Activated CD4-positive, alpha-beta memory T cell treated with anti-CD3 and anti-CD28 coated beads, Interleukin-2, amount 10 ng/mL, durations not matched to agents 7 days and 5 days (primary cell): ENCODE results near the gene CCND3. TPM values are rescaled to one million over a fixed set of nuclear protein-coding genes. Genes with fewer than 3 reads are reported as not detected.
"Not testable (repeated sequence)": the region's sequence is repeated elsewhere in the genome, so short reads cannot be mapped to it uniquely, and the experiment has no call there.

ENCODE experiments used
- CTCF ChIA-PET: fragments of 350-600 bp; sonication (Branson Sonifier 250); formaldehyde crosslinking; loops from one replicate; lab custom pipeline; 2021; ENCODE audit warnings: antibody characterized with exemption, inconsistent platforms; lab: Charles Lee
- POLR2A ChIA-PET: fragments of 350-600 bp; sonication (Branson Sonifier 250); formaldehyde crosslinking; loops from one replicate; lab custom pipeline; 2021; ENCODE audit warnings: antibody characterized with exemption; lab: Charles Lee
- DNase-seq: peaks from one replicate; pipeline ENCODE4 v3.0.0-alpha.2; 2020
- H3K27ac Mint-ChIP-seq: one replicate; pipeline ENCODE4 v1.8.0; 2021; ENCODE audit warnings: mild to moderate bottlenecking, mixed read lengths
- H3K27me3 Mint-ChIP-seq: one replicate; pipeline ENCODE4 v1.8.0; 2021; ENCODE audit warnings: mixed read lengths
- H3K36me3 Mint-ChIP-seq: one replicate; pipeline ENCODE4 v1.8.0; 2021; ENCODE audit warnings: low read depth, mixed read lengths
- H3K4me1 Mint-ChIP-seq: one replicate; pipeline ENCODE4 v1.8.0; 2021; ENCODE audit warnings: mixed read lengths
- H3K4me3 Mint-ChIP-seq: one replicate; pipeline ENCODE4 v1.8.0; 2021; ENCODE audit warnings: mild to moderate bottlenecking, mixed read lengths
- H3K9me3 Mint-ChIP-seq: one replicate; pipeline ENCODE4 v1.8.0; 2021; ENCODE audit warnings: mixed read lengths
- total RNA-seq, 2 experiments: library from RNA; stranded (reverse); gene quantifications; one replicate each; pipeline ENCODE4 v1.2.3, GENCODE V29; 2021

CCND3 gene
- total RNA-seq, 2 experiments from 2014 or later: 456 to 464 TPM

GRCh38 chr6:41965429-41966213 lies 24.0 kb upstream of the CCND3 start:
- ChIA-PET POLR2A (interaction anchor here (1.1 to 1.2 kb wide), 2 partner anchors 10 to 74 kb away, joined by 3 to 4 read pairs; no protein-coding TSS in a partner anchor), CTCF (interaction anchor here (0.6 to 1.9 kb wide), 2 partner anchors 10 to 139 kb away, joined by 5 to 6 read pairs; no protein-coding TSS in a partner anchor)
- Mint-ChIP-seq H3K4me3 (no peak overlapping the region), H3K36me3 (peaks cover 14% of the 10 kb centered on the region), H3K4me1 (peaks cover 50% of the 10 kb centered on the region), H3K27ac (no peak overlapping the region), H3K27me3 (no peaks in the 10 kb centered on the region), H3K9me3 (peaks cover 4% of the 10 kb centered on the region)
- no peak for DNase-seq

DNA sequence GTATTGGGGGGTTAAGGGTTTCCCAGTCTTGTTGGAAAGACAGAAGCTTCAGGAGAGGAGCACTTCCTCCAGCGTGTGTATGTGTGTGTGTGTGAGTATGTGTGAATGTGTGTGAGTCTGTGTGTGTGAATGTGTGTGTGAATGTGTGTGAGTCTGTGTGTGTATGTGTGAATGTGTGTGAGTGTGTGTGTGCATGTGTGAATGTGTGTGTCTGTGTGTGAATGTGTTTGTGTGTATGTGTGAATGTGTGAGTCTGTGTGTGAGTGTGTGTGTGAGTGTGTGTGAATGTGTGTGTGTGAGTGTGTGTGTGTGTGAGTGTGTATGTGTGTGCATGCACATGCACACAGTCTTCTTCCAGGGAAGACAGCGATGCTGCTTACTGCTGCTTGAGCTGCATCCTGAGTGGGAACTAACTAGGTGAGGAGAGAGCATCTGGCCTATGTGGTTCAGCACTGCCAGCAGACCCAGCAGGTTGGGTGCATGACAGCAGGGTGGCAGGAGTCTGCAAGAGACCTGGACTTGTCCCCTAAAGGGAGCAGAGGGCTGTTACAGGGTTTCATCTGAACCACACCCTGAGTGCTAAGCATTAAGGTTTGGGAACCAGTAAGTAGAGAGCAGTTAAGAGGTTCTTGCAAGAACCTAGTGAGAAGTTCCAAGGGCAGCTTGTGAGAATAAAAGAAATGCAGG lies 22.7 kb upstream of the CCND3 start:
- Mint-ChIP-seq H3K4me1 (peaks cover 52% of the 10 kb centered on the region), H3K36me3 (peaks cover 14% of the 10 kb centered on the region)
- POLR2A ChIA-PET: interaction anchor here (0.7 to 2.1 kb wide), 5 partner anchors 12 to 76 kb away, joined by 3 to 5 read pairs (median 3); no protein-coding TSS in a partner anchor

GRCh38 chr6:41963371-41963770 lies 21.8 kb upstream of the CCND3 start:
- Mint-ChIP-seq H3K4me3 (no peak overlapping the region), H3K4me1 (peaks cover 62% of the 10 kb centered on the region), H3K36me3 (peaks cover 23% of the 10 kb centered on the region), H3K27me3 (no peaks in the 10 kb centered on the region), H3K9me3 (peaks cover 4% of the 10 kb centered on the region), H3K27ac (no peak overlapping the region)
- DNase-seq: no peak
- ChIA-PET CTCF (interaction anchor here (0.8 to 2.3 kb wide), 3 partner anchors 25 to 80 kb away, joined by 4 to 8 read pairs (median 4); partner anchors contain the start of genes BYSL and MED20), POLR2A (interaction anchor here (0.7 to 2.1 kb wide), 8 partner anchors 13 to 125 kb away, joined by 3 to 5 read pairs (median 4); partner anchors contain the start of genes BYSL and MED20)

More for the DNA sequence above, 22.7 kb upstream of the CCND3 start:
- DNase-seq: no peak
- H3K27ac Mint-ChIP-seq: no peak overlapping the region
- no peaks in the 10 kb centered on the region for H3K27me3 Mint-ChIP-seq
- no peak overlapping the region for H3K4me3 Mint-ChIP-seq
- H3K9me3 Mint-ChIP-seq: no peaks in the 10 kb centered on the region
- CTCF ChIA-PET: interaction anchor here (0.8 to 2.3 kb wide), 3 partner anchors 43 to 140 kb away, joined by 4 to 8 read pairs (median 6); partner anchors contain the start of genes BYSL and MED20

GRCh38 chr6:41960028-41960427 lies 18.4 kb upstream of the CCND3 start:
- Mint-ChIP-seq H3K4me1 (peaks cover 66% of the 10 kb centered on the region), H3K27ac (no peak overlapping the region), H3K9me3 (peaks cover 5% of the 10 kb centered on the region), H3K4me3 (no peak overlapping the region), H3K27me3 (no peaks in the 10 kb centered on the region), H3K36me3 (peaks cover 25% of the 10 kb centered on the region)
- POLR2A ChIA-PET: no interaction called here
- no peak for DNase-seq
- CTCF ChIA-PET: interaction anchor here (0.6 to 2.5 kb wide), 2 partner anchors 39 to 182 kb away, joined by 3 to 9 read pairs; partner anchors contain the start of genes BYSL and MED20

GRCh38 chr6:41958022-41958856 lies 16.6 kb upstream of the CCND3 start:
- Mint-ChIP-seq H3K4me3 (no peak overlapping the region), H3K9me3 (peaks cover 5% of the 10 kb centered on the region), H3K27me3 (no peaks in the 10 kb centered on the region), H3K4me1 (peaks cover 54% of the 10 kb centered on the region), H3K36me3 (peaks cover 24% of the 10 kb centered on the region), H3K27ac (peak overlapping the region; percentile 74)
- ChIA-PET CTCF (interaction anchor here (1.1 kb wide), 2 partner anchors 19 to 84 kb away, joined by 4 read pairs; no protein-coding TSS in a partner anchor), POLR2A (interaction anchor here (0.9 kb wide), 1 partner anchor 82 kb away, joined by 3 read pairs; no protein-coding TSS in a partner anchor)
- DNase-seq: peak; percentile 20

DNA sequence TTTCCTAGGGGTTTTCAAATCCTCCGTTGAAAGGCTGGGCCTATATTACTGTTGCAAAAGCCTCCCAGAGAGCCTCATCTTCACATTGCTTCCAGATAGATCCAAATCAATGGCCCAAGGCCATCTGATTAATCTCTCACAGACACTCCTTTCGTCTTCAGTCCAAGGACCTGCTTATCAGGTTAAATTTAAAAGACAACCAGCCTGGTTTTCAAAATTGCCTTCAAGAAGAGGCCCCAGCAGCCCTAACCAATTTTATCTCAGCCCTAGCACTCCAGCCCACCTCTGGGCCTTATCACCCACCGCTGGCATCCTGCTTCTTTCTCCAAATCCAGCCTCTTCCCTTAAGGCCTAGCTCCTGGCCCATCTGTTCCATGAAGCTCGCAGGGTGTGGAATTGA lies 15.5 kb upstream of the CCND3 start:
- POLR2A ChIA-PET: interaction anchor here (0.9 kb wide), 1 partner anchor 83 kb away, joined by 3 read pairs; no protein-coding TSS in a partner anchor
- no peak overlapping the region for H3K4me3 Mint-ChIP-seq

DNA sequence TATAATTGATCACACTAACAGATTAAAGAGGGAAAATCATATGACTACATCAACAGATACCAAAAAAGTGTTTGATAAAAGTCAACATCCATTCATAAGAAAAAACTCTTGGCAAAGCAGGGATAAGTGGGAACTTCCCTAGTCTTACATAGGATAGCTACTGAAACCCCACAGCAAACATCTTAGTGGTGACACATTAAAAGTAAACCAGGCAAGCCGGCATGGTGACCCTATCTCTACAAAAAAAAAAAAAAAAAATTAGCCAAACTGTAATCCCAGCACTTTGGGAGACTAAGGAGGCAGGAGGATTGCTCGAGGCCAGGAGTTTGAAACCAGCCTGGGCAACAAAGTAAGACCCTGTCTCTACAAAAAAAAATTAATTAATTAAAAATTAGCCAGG lies 13.8 kb upstream of the CCND3 start:
- Mint-ChIP-seq H3K4me1 (peaks cover 35% of the 10 kb centered on the region), H3K36me3 (peaks cover 15% of the 10 kb centered on the region), H3K4me3 (no peak overlapping the region), H3K9me3 (peaks cover 5% of the 10 kb centered on the region), H3K27me3 (no peaks in the 10 kb centered on the region), H3K27ac (no peak overlapping the region)
- DNase-seq: no peak
- ChIA-PET POLR2A (interaction anchor here (1.7 kb wide), 1 partner anchor 15 kb away, joined by 9 read pairs; the partner anchor contains the start of gene CCND3), CTCF (interaction anchor here (0.7 kb wide), 1 partner anchor 11 kb away, joined by 5 read pairs; no protein-coding TSS in a partner anchor)

More for the DNA sequence above, 15.5 kb upstream of the CCND3 start:
- Mint-ChIP-seq H3K27ac (peak overlapping the region; percentile 16), H3K4me1 (peaks cover 50% of the 10 kb centered on the region), H3K27me3 (no peaks in the 10 kb centered on the region), H3K9me3 (peaks cover 5% of the 10 kb centered on the region), H3K36me3 (peaks cover 24% of the 10 kb centered on the region)
- CTCF ChIA-PET: interaction anchor here (1.1 kb wide), 2 partner anchors 18 to 85 kb away, joined by 4 read pairs; no protein-coding TSS in a partner anchor
- DNase-seq: no peak

- Mint-ChIP-seq H3K4me1 (peaks cover 30% of the 10 kb centered on the region), H3K27ac (no peak overlapping the region), H3K36me3 (peaks cover 14% of the 10 kb centered on the region), H3K4me3 (no peak overlapping the region), H3K9me3 (peaks cover 5% of the 10 kb centered on the region), H3K27me3 (no peaks in the 10 kb centered on the region)
- CTCF ChIA-PET: no interaction called here
- no peak for DNase-seq
- POLR2A ChIA-PET: interaction anchor here (0.9 to 1.7 kb wide), 2 partner anchors 11 to 14 kb away, joined by 3 to 9 read pairs; partner anchors contain the start of gene CCND3
Measured at GRCh38 chr6:41954668-41955067, 13.1 kb upstream of the CCND3 start.

DNA sequence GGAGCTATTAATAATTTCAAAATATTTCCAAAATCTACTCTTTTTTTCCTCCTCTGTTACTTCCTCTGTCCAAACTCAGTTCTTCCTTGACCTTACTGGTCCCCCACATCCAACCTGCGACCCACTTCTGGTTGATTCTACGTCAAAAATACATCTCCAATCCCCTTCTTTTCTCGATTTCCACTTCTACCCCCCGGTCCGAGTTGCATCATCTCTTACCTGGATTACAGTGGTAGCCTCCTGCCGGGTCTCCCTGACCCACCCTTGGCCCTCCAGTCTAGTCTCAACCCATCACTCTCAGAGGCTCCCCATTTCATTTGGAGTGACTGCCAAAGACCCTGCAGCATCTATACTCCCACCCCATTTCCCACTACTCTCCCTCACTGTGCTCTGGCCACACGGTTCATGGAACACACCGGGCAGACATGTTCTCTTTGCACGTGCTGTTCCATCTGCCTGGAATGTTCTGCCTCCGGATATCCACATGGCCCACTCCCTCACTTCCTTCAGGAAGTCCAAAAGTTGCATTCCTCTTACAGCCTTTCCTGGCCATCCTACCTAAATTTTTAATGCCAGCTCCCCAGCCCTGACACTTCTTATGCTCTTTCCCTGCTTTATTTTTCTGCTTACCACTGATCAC lies 6.1 kb upstream of the CCND3 start:
- ChIA-PET CTCF (interaction anchor here (1.4 kb wide), 1 partner anchor 27 kb away, joined by 4 read pairs; the partner anchor contains the start of gene MED20), POLR2A (no interaction called here)
- no peak overlapping the region for H3K27ac Mint-ChIP-seq
- peaks cover 7% of the 10 kb centered on the region for H3K4me1 Mint-ChIP-seq
- H3K4me3 Mint-ChIP-seq: no peak overlapping the region
- H3K9me3 Mint-ChIP-seq: no peaks in the 10 kb centered on the region
- no peak for DNase-seq
- no peaks in the 10 kb centered on the region for H3K27me3 Mint-ChIP-seq
- no peaks in the 10 kb centered on the region for H3K36me3 Mint-ChIP-seq

- DNase-seq: no peak
- Mint-ChIP-seq H3K27me3 (no peaks in the 10 kb centered on the region), H3K36me3 (peaks cover 28% of the 10 kb centered on the region), H3K4me1 (peaks cover 21% of the 10 kb centered on the region), H3K27ac (no peak overlapping the region), H3K4me3 (no peak overlapping the region), H3K9me3 (no peaks in the 10 kb centered on the region)
- ChIA-PET POLR2A (interaction anchor here (0.9 to 17.3 kb wide), 4 partner anchors 11 to 101 kb away, joined by 3 to 553 read pairs (median 118); partner anchors contain the start of genes BYSL, MED20 and TAF8), CTCF (interaction anchor here (1.2 to 17.8 kb wide), 4 partner anchors 19 to 102 kb away, joined by 6 to 383 read pairs (median 20); partner anchors contain the start of genes BYSL, MED20 and TAF8)
Measured at GRCh38 chr6:41943456-41943855, 1.8 kb upstream of the CCND3 start.

DNA sequence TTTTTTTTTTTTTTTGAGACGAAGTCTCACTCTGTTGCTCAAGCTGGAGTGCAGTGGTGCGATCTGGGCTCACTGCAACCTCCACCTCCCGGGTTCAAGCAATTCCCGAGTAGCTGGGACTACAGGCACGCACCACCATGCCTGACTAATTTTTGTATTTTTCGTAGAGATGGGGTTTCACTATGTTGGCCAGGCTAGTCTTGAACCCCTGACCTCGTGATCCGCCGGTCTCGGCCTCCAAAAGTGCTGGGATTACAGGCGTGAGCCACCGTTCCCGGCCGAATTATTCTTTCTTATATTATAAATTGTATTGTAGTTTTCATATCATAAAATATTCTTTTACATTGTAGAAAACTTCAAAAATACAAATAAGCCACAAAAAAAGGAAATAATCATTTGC lies 1.3 kb upstream of the CCND3 start:
- POLR2A ChIA-PET: interaction anchor here (1.2 to 17.3 kb wide), 10 partner anchors 12 to 161 kb away, joined by 3 to 553 read pairs (median 22); partner anchors contain the start of genes BYSL, MED20, TAF8 and TOMM6
- not testable (repeated sequence) for H3K9me3 Mint-ChIP-seq, H3K27me3 Mint-ChIP-seq, DNase-seq
- Mint-ChIP-seq H3K27ac (peak overlapping the region; percentile 93), H3K4me3 (peak overlapping the region; percentile 75), H3K36me3 (peaks cover 33% of the 10 kb centered on the region), H3K4me1 (peaks cover 26% of the 10 kb centered on the region)
- CTCF ChIA-PET: interaction anchor here (0.7 to 17.8 kb wide), 9 partner anchors 10 to 162 kb away, joined by 3 to 383 read pairs (median 3); partner anchors contain the start of genes BYSL, MED20, PRICKLE4 and TAF8
